GM18907 (cell line): ENCODE data around the gene SP110.
A peak's percentile ranks its signal among the peaks of the same experiment; 100 is the strongest.
"Not testable (repeated sequence)": the region's sequence is repeated elsewhere in the genome, so short reads cannot be mapped to it uniquely, and the experiment has no call there.

Source experiments
- ATAC-seq: cut with Tn5 transposase; IDR thresholded peaks from one replicate; pipeline ENCODE4 v1.9.1; 2021; ENCODE audit warnings: mild to moderate bottlenecking, moderate library complexity; ENCODE audit not compliant: unreplicated experiment

Gene SP110

DNA sequence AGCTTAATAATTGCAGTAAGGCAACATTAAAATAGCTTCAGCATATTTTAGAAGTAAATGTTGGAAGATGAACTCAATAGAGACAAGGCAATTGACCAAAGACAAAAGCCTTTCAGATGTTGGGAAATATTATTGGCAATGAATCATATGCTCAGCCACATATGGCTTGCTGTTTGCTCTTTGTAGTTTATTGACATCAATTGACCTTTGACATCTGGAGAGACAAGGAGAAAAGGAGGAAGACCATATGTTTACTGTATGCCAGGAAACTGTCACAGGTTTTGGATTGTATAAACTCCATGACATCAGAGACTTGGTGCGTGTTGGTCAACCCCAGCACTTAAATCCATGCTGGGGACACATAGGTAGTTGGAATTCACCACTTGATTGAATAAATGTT, 90.4 kb downstream of the SP110 start:
- no peak for ATAC-seq

GRCh38 chr2:230128623-230129342, 91.0 kb downstream of the SP110 start:
- no peak for ATAC-seq

GRCh38 chr2:230127195-230127594, 92.6 kb downstream of the SP110 start:
- ATAC-seq: no peak

- ATAC-seq: peak; percentile 86
Measured at GRCh38 chr2:230124757-230125431, 94.9 kb downstream of the SP110 start.

GRCh38 chr2:230124235-230124634, 95.5 kb downstream of the SP110 start:
- no peak for ATAC-seq

- not testable (repeated sequence) for ATAC-seq
Measured at GRCh38 chr2:230120376-230120775, 99.4 kb downstream of the SP110 start.

DNA sequence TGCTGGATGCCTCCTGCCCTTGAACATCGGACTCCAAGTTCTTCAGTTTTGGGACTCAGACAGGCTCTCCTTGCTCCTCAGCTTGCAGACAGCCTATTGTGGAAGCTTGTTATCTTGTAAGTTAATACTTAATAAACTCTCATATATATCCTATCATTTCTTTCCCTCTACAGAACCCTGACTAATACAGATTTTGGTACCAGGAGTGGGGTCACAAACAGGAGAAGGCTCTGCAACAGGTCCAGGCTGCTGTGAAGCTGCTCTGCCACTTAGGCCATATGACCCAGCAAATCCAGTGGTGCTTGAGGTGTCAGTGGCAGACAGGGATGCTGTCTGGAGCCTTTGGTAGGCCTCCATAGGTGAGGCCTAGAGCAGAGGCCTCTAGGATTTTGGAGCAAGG, 100.0 kb downstream of the SP110 start:
- ATAC-seq: not testable (repeated sequence)
